ENCODE data around the gene B4GAT1. TPM values are rescaled to one million over a fixed set of nuclear protein-coding genes. Genes with fewer than 3 reads are reported as not detected.

The B4GAT1 gene
- polyA plus RNA-seq, 3 donors = 0.75 to 1.7 (median 1.7) TPM

GRCh38 chr11:66368484-66368883 is 21.1 kb upstream of the B4GAT1 start:
- no peak overlapping the region for H3K4me3 ChIP-seq (replicated peaks in 1 of 3; ENCODE audit: low read depth in 2 of 3, low read length in 3 of 3)
- intact Hi-C loops (cut with micrococcal nuclease) = no loop called here
- Mint-ChIP-seq H3K4me3 (no peak overlapping the region), H3K9me3 (peaks cover 0 to 11% (median 2%) of the 10 kb centered on the region in 7 donors), H3K4me1 (peaks cover 12% of the 10 kb centered on the region), H3K27me3 (ENCODE audit: low read depth in 3 of 3) (peaks cover 27 to 36% (median 32%) of the 10 kb centered on the region in 3 donors), H3K36me3 (peaks cover 0 to 3% of the 10 kb centered on the region in 2 donors), H3K27ac (peak overlapping the region in 1 of 7 donors; percentile 36)
- H3K36me3 ChIP-seq (replicated peaks in 1 of 2; ENCODE audit: control insufficient read depth in 1 of 2, insufficient read depth in 2 of 2, low read length in 2 of 2) = no peaks in the 10 kb centered on the region
- no peak for DNase-seq
- no peak overlapping the region for H3K9ac ChIP-seq (ENCODE audit: insufficient read depth, low read length, poor library complexity, severe bottlenecking)
- H4K20me1 ChIP-seq (ENCODE audit: insufficient read depth, low read length) = no peaks in the 10 kb centered on the region
- no peak for TF ChIP-seq CTCF (IDR thresholded peaks at IDR 0.05)
- H3K79me2 ChIP-seq (ENCODE audit: insufficient read depth, low read length) = no peaks in the 10 kb centered on the region
- 96% methylated on average over 6 of the region's 6 CpGs for WGBS (ENCODE audit: insufficient coverage)
- no peaks in the 10 kb centered on the region for H3K9me3 ChIP-seq (replicated peaks in 1 of 2; ENCODE audit: control insufficient read depth in 1 of 2, insufficient read depth in 1 of 2, low read length in 2 of 2)
- no peak overlapping the region for H2AFZ ChIP-seq (ENCODE audit: insufficient read depth, low read depth, low read length, poor library complexity, severe bottlenecking)
- peaks cover 10 to 34% of the 10 kb centered on the region in 2 donors for H3K27me3 ChIP-seq (ENCODE audit: control insufficient read depth in 2 of 2, insufficient read depth in 2 of 2, low read length in 2 of 2)
- H3K4me1 ChIP-seq (ENCODE audit: control insufficient read depth in 1 of 2, insufficient read depth in 2 of 2, low read length in 2 of 2) = peaks cover 17 to 20% of the 10 kb centered on the region in 2 donors
- no peak overlapping the region for H3K27ac ChIP-seq (ENCODE audit: low read depth in 1 of 2, low read length in 2 of 2)
- H3K4me2 ChIP-seq (replicated peaks; ENCODE audit: extremely low read depth, low read length, poor library complexity, severe bottlenecking) = no peak overlapping the region

GRCh38 chr11:66367561-66368312 is 20.3 kb upstream of the B4GAT1 start:
- no peaks in the 10 kb centered on the region for H3K79me2 ChIP-seq (ENCODE audit: insufficient read depth, low read length)
- peaks cover 17 to 20% of the 10 kb centered on the region in 2 donors for H3K4me1 ChIP-seq (ENCODE audit: control insufficient read depth in 1 of 2, insufficient read depth in 2 of 2, low read length in 2 of 2)
- Mint-ChIP-seq H3K36me3 (peaks cover 0 to 2% of the 10 kb centered on the region in 2 donors), H3K27ac (peak overlapping the region in 1 of 7 donors; percentile 40), H3K4me1 (peaks cover 11% of the 10 kb centered on the region), H3K9me3 (peaks cover 0 to 11% (median 2%) of the 10 kb centered on the region in 7 donors), H3K4me3 (no peak overlapping the region), H3K27me3 (ENCODE audit: low read depth in 3 of 3) (peaks cover 20 to 30% (median 25%) of the 10 kb centered on the region in 3 donors)
- H3K36me3 ChIP-seq (replicated peaks in 1 of 2; ENCODE audit: control insufficient read depth in 1 of 2, insufficient read depth in 2 of 2, low read length in 2 of 2) = no peaks in the 10 kb centered on the region
- no peak overlapping the region for H2AFZ ChIP-seq (ENCODE audit: insufficient read depth, low read depth, low read length, poor library complexity, severe bottlenecking)
- H3K9me3 ChIP-seq (replicated peaks in 1 of 2; ENCODE audit: control insufficient read depth in 1 of 2, insufficient read depth in 1 of 2, low read length in 2 of 2) = no peaks in the 10 kb centered on the region
- 93% methylated on average over 15 of the region's 15 CpGs for WGBS (ENCODE audit: insufficient coverage)
- no peak overlapping the region for H3K27ac ChIP-seq (ENCODE audit: low read depth in 1 of 2, low read length in 2 of 2)
- no peaks in the 10 kb centered on the region for H4K20me1 ChIP-seq (ENCODE audit: insufficient read depth, low read length)
- H3K9ac ChIP-seq (ENCODE audit: insufficient read depth, low read length, poor library complexity, severe bottlenecking) = no peak overlapping the region
- no peak overlapping the region for H3K4me3 ChIP-seq (replicated peaks in 1 of 3; ENCODE audit: low read depth in 2 of 3, low read length in 3 of 3)
- no peak overlapping the region for H3K4me2 ChIP-seq (replicated peaks; ENCODE audit: extremely low read depth, low read length, poor library complexity, severe bottlenecking)
- intact Hi-C loops (cut with micrococcal nuclease) = no loop called here
- H3K27me3 ChIP-seq (ENCODE audit: control insufficient read depth in 2 of 2, insufficient read depth in 2 of 2, low read length in 2 of 2) = peaks cover 2 to 26% of the 10 kb centered on the region in 2 donors
- TF ChIP-seq CTCF (IDR thresholded peaks at IDR 0.05) = no peak
- no peak for DNase-seq

All from CD14-positive monocyte (primary cell).